ENCODE measurements around the gene VIM. TPM values are rescaled to one million over a fixed set of nuclear protein-coding genes. Genes with fewer than 3 reads are reported as not detected.

The VIM gene
- total and polyA plus RNA-seq, 2 experiments from 2014 or later: 302 to 1,051 TPM

- Histone ChIP-seq H3K79me2 (no peaks in the 10 kb centered on the region), H3K9me3 (ENCODE audit: low read depth) (no peaks in the 10 kb centered on the region), H3K4me3 (no peak overlapping the region), H3K4me2 (no peak overlapping the region), H3K9me2 (replicated peaks; ENCODE audit: insufficient read depth) (no peaks in the 10 kb centered on the region), H4K20me1 (ENCODE audit: insufficient read depth, poor library complexity, severe bottlenecking) (no peaks in the 10 kb centered on the region), H2AFZ (no peak overlapping the region), H3K4me1 (ENCODE audit: insufficient read depth) (peaks cover 10% of the 10 kb centered on the region), H3K27me3 (no peaks in the 10 kb centered on the region), H3K27ac (no peak overlapping the region), H3K36me3 (replicated peaks; ENCODE audit: insufficient read depth, low read depth) (no peaks in the 10 kb centered on the region)
- no peak for DNase-seq (ENCODE audit: low spot score)
- WGBS (ENCODE audit: low lambda C conversion rate, missing lambda C conversion rate): 91% methylated on average over 2 of the region's 2 CpGs
- TF ChIP-seq EZH2 (IDR thresholded peaks at IDR 0.05; ENCODE audit: borderline replicate concordance) (no peak), CTCF (IDR thresholded peaks at IDR 0.05; ENCODE audit: poor library complexity) (no peak), EZH2phosphoT487 (IDR thresholded peaks at IDR 0.05; ENCODE audit: low read depth, severe bottlenecking, unreplicated experiment) (no peak)
Measured at GRCh38 chr10:17213646-17214349, 14.2 kb upstream of the VIM start.

- H3K9me3 ChIP-seq (ENCODE audit: low read depth): no peaks in the 10 kb centered on the region
- peaks cover 10% of the 10 kb centered on the region for H3K4me1 ChIP-seq (ENCODE audit: insufficient read depth)
- TF ChIP-seq CTCF (IDR thresholded peaks at IDR 0.05; ENCODE audit: poor library complexity) (no peak), EZH2 (IDR thresholded peaks at IDR 0.05; ENCODE audit: borderline replicate concordance) (no peak), EZH2phosphoT487 (IDR thresholded peaks at IDR 0.05; ENCODE audit: low read depth, severe bottlenecking, unreplicated experiment) (no peak)
- peak overlapping the region; percentile 85 for H3K27ac ChIP-seq
- H2AFZ ChIP-seq: no peak overlapping the region
- no peak for DNase-seq (ENCODE audit: low spot score)
- no peaks in the 10 kb centered on the region for H3K27me3 ChIP-seq
- no peaks in the 10 kb centered on the region for H3K9me2 ChIP-seq (replicated peaks; ENCODE audit: insufficient read depth)
- no peak overlapping the region for H3K4me3 ChIP-seq
- no peaks in the 10 kb centered on the region for H3K36me3 ChIP-seq (replicated peaks; ENCODE audit: insufficient read depth, low read depth)
- no peak overlapping the region for H3K4me2 ChIP-seq
- no peaks in the 10 kb centered on the region for H3K79me2 ChIP-seq
- WGBS (ENCODE audit: low lambda C conversion rate, missing lambda C conversion rate): 57% methylated on average over 2 of the region's 2 CpGs
- H4K20me1 ChIP-seq (ENCODE audit: insufficient read depth, poor library complexity, severe bottlenecking): no peaks in the 10 kb centered on the region
Measured at GRCh38 chr10:17214526-17214925, 13.5 kb upstream of the VIM start.

- H3K79me2 ChIP-seq: no peaks in the 10 kb centered on the region
- no peaks in the 10 kb centered on the region for H4K20me1 ChIP-seq (ENCODE audit: insufficient read depth, poor library complexity, severe bottlenecking)
- no peaks in the 10 kb centered on the region for H3K9me2 ChIP-seq (replicated peaks; ENCODE audit: insufficient read depth)
- peaks cover 10% of the 10 kb centered on the region for H3K4me1 ChIP-seq (ENCODE audit: insufficient read depth)
- H3K36me3 ChIP-seq (replicated peaks; ENCODE audit: insufficient read depth, low read depth): no peaks in the 10 kb centered on the region
- no peaks in the 10 kb centered on the region for H3K27me3 ChIP-seq
- H3K9me3 ChIP-seq (ENCODE audit: low read depth): no peaks in the 10 kb centered on the region
- WGBS (ENCODE audit: low lambda C conversion rate, missing lambda C conversion rate): 75% methylated on average over 9 of the region's 9 CpGs
- TF ChIP-seq EZH2phosphoT487 (IDR thresholded peaks at IDR 0.05; ENCODE audit: low read depth, severe bottlenecking, unreplicated experiment): no peak
- TF ChIP-seq EZH2 (IDR thresholded peaks at IDR 0.05; ENCODE audit: borderline replicate concordance): no peak
- TF ChIP-seq CTCF (IDR thresholded peaks at IDR 0.05; ENCODE audit: poor library complexity): no peak
- no peak overlapping the region for H3K4me3 ChIP-seq
- no peak overlapping the region for H2AFZ ChIP-seq
- no peak for DNase-seq (ENCODE audit: low spot score)
- peak overlapping the region; percentile 85 for H3K27ac ChIP-seq
- no peak overlapping the region for H3K4me2 ChIP-seq
Measured at GRCh38 chr10:17214971-17215781, 12.9 kb upstream of the VIM start.
